NCI-H1105 treated with DMSO at 0.1 percent for 48 hours (cell line): ENCODE results near the gene PRPF18.
A peak's percentile ranks its signal among the peaks of the same experiment; 100 is the strongest.

Experiments used
- DNase-seq: peaks from one replicate; lab custom pipeline; 2025; lab: John Stamatoyannopoulos, UW

Gene PRPF18

DNA sequence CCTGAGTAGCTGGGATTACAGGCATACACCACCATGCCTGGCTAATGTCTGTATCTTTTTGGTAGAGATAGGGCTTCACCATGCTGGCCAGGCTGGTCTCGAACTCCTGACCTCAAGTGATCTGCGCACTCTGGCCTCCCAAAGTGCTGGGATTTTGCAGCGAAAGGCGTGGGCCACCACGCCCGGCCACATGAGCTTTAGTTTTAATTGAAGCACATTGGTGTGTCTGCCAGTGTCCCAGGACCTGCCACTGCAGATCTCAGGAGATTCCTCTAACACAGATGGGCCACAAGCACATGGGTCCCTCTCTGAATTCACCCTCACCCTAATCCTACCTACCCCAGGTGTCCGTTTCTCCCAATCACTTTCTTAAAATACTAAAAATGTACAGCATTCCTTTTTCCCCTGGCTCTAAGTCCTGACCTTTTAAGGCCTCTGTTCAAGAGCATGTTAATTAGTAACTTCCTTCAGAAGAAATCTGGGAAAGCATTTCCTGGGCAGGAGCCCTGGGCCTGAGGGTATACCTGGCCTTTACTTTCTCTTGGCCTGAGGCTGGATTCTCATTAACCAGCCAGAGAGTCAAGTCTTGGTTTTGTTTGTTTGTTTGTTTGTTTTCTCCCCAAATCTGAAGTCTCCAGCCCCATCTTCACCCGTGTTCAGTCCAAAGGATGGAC is 82.6 kb downstream of the PRPF18 start:
- no peak for DNase-seq

DNA sequence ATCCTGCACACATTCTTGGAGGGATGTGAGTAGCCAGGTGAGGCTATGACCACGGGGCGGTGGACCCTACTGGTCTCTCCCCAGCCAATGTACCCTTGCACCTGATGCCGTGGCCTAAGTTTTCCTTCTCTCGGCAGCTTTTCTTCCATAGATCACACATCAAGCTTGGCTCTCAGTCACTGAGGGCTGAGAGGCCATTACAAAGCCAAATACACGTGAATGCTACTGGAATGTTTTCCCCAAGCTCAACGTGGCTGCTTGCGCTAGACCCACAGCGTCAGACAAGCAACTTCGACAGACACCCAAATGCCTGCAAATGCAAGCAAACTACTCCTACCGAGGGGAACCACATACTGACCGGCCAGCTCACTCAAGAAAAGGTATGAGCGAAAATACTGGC is 83.1 kb downstream of the PRPF18 start:
- DNase-seq, result no peak

DNA sequence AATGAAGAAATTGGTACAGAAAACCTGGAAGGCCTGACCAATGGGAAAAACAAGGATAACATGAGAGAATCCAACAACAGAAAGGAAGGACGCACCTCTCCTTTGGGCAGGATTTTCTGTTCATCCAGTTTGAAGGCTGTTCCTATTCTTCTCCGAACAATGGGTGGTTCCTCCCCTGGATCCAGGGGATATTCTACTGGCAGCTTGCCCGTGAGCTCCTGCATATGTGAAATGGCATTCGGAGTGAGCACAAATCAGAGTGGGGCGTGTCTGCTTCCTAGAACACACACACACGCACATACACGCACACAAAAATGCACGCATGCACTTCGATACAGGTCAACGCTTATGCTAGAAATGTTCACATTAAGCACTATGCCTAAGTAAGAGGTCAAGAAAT is 83.5 kb downstream of the PRPF18 start:
- DNase-seq, result no peak

DNA sequence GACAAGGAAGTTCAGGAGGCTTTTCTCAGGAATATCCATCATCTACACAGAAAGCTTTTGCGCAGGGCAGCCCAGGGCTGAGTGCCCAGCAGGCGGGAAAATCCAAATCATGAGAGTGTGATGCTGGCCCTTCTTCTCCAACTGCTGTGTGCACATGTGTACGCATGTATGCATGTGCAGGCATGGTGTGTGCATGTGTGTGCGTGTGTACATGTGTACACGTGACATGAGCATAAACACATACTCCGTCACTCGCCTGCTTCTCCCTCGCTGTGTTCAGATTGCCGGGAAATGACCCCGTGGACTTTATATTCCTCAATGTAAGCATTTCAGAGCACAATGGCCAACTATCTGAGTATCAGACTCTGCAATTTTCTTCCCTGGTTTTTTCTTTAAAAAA is 85.1 kb downstream of the PRPF18 start:
- no peak for DNase-seq

DNA sequence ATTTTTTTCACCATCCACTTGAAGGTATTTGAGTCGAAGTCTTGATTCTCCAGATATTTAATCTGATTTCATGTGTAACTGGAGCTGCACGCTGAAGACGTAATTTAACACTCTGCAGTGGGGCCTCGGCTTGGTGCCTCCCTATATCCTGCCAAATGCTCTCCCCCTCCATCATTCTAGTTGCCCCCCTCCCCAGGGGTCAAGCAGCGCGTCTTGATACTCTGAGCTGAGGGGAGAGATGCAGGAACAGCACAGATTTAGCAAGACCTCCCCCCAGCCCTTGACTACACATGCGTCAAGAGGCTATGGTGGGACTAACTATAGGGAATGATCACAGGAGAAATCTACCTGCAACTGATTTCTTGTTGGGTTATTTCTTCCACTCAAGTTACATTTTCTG is 85.8 kb downstream of the PRPF18 start:
- peak; percentile 23 for DNase-seq

DNA sequence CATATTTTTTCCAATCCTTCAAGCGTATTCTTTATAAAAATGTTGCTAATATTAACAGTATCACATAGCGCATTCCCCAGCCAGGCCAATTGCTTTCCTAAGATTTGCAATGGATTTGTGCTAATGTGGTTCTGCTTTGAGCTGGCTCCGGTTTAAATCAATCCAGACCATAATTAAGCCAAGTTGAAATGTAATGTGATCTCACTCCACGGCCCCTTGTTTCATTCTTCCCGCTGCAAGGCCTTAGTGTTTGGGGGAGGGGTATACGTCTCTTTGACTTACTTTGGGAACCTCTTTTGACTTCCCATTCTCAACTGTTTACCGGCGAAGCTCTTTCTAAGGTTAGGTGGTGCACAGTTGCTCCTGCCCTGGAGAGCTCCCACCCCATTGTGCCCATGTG is 86.4 kb downstream of the PRPF18 start:
- peak; percentile 24 for DNase-seq

DNA sequence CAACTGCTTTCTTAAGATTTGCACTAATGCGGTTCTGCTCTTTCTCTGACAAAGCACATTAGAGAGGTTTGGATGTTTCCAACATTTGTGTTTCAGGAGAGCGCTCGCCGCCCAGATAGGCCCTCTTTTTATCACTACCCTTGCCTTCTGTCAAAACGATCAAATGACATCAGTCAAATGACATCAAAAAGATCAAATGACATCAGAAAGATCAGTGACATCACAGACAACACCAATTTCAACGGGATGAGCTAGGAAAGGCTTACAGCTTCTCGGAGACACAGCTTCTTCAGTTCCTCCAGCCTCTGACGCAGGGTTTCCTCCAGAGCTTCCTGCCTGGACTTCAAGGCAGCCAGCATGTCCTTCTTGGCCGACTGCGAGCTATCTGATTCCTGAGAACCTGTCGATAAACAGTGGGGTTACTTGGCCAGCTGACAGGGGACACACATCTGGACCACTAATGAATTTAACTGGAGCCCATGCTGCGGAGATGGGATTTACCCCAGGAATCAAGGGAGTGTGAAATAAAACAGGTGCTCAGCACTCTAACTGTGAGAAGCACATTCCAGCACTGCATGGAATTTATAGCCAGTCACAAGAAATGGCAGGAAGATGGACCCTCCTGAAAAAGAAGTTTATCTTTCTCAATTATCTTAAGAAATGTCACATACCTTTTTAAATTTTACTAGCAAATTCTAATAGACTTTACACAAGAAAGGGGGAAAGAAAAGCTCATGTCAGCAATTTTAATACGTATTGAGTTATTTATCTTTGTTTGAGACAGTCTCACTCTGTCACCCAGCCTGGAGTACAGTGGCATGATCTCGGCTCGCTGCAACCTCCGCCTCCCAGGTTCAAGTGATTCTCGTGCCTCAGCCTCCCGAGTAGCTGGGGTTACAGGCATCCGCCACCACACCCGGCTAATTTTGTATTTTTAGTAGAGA is 88.2 kb downstream of the PRPF18 start:
- DNase-seq, result no peak

DNA sequence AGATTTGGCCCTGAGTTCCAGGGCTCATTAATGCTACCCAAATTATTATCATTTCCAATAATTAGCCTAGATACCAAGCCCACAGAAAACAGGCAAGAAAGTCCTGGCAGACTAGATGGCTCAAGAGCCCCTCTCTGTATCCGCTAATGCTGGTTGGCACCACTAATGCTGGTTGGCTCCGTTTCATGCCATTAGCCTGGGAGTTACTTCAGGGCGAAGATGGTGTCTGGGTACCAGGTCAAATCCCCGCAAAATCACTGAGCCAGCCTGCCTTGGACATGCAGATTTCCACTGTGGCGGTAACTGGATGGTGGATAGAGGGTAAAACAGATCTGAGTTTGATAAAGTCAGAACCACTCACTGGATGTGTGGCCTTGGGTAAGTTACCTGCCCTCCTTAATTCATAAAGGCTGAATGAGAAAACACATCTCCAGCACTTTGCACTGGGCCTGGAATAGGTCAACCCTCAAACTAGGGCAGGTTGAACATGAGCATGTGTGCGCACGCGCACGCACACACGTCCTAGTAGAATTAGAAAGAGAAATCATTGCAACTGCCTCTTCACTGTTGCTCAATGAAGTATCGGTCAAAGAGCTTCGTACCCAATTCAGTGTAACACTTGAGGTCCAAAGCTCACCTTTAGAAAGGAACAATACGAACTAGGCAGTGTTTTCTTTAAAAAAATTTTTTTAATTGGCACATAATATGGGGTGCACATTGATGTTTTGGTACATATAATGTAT is 91.5 kb downstream of the PRPF18 start:
- no peak for DNase-seq
